Measurements from ENCODE around the gene JPT1.
A peak's percentile ranks its signal among the peaks of the same experiment; 100 is the strongest.

Gene JPT1

DNA sequence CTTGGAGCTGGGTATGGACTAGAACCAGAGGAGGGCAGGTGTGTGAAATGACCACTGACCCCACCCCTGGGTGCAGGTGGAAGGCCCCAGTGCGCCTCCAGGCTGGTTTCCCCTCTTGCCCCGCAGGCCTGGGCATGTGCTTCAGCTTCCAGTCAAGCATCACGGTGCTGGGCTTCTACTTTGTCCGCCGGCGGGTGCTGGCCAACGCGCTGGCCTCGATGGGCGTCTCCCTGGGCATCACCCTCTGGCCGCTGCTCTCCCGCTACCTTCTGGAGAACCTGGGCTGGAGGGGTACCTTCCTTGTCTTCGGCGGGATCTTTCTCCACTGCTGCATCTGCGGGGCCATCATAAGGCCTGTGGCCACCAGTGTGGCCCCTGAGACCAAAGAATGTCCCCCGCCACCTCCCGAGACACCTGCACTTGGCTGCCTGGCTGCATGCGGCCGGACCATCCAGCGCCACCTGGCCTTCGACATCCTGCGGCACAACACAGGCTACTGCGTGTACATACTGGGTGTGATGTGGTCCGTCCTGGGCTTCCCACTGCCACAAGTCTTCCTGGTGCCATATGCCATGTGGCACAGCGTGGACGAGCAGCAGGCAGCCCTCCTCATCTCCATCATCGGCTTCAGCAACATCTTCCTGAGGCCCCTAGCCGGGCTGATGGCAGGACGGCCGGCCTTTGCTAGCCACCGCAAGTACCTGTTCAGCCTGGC lies 54.3 kb downstream of the JPT1 start:
- no peak for DNase-seq
- peaks cover 31% of the 10 kb centered on the region for H3K4me1 Mint-ChIP-seq
- no peaks in the 10 kb centered on the region for H3K9me3 Mint-ChIP-seq
- H3K4me3 Mint-ChIP-seq, result no peak overlapping the region
- no peaks in the 10 kb centered on the region for H3K27me3 Mint-ChIP-seq (ENCODE audit: low read depth, poor library complexity)
- TF ChIP-seq CTCF (IDR thresholded peaks at IDR 0.05), result no peak
- H3K36me3 Mint-ChIP-seq (ENCODE audit: low read depth), result peaks cover 16% of the 10 kb centered on the region
- no peak overlapping the region for H3K27ac Mint-ChIP-seq

- Mint-ChIP-seq H3K27ac (peak overlapping the region; percentile 77), H3K4me1 (peaks cover 28% of the 10 kb centered on the region), H3K9me3 (no peaks in the 10 kb centered on the region), H3K36me3 (ENCODE audit: low read depth) (peaks cover 16% of the 10 kb centered on the region), H3K27me3 (ENCODE audit: low read depth, poor library complexity) (no peaks in the 10 kb centered on the region), H3K4me3 (no peak overlapping the region)
- no peak for DNase-seq
- no peak for TF ChIP-seq CTCF (IDR thresholded peaks at IDR 0.05)
Measured at GRCh38 chr17:75098861-75099260, 55.5 kb downstream of the JPT1 start.

GRCh38 chr17:75097865-75098264 lies 56.4 kb downstream of the JPT1 start:
- peaks cover 16% of the 10 kb centered on the region for H3K36me3 Mint-ChIP-seq (ENCODE audit: low read depth)
- H3K4me1 Mint-ChIP-seq, result peaks cover 33% of the 10 kb centered on the region
- no peak for TF ChIP-seq CTCF (IDR thresholded peaks at IDR 0.05)
- no peaks in the 10 kb centered on the region for H3K27me3 Mint-ChIP-seq (ENCODE audit: low read depth, poor library complexity)
- no peak overlapping the region for H3K4me3 Mint-ChIP-seq
- DNase-seq, result no peak
- no peaks in the 10 kb centered on the region for H3K9me3 Mint-ChIP-seq
- H3K27ac Mint-ChIP-seq, result no peak overlapping the region

- Mint-ChIP-seq H3K27me3 (ENCODE audit: low read depth, poor library complexity) (no peaks in the 10 kb centered on the region), H3K27ac (no peak overlapping the region), H3K4me1 (peaks cover 38% of the 10 kb centered on the region), H3K9me3 (no peaks in the 10 kb centered on the region), H3K36me3 (ENCODE audit: low read depth) (peaks cover 10% of the 10 kb centered on the region), H3K4me3 (no peak overlapping the region)
- DNase-seq, result no peak
- no peak for TF ChIP-seq CTCF (IDR thresholded peaks at IDR 0.05)
Measured at GRCh38 chr17:75096082-75096625, 58.2 kb downstream of the JPT1 start.

DNA sequence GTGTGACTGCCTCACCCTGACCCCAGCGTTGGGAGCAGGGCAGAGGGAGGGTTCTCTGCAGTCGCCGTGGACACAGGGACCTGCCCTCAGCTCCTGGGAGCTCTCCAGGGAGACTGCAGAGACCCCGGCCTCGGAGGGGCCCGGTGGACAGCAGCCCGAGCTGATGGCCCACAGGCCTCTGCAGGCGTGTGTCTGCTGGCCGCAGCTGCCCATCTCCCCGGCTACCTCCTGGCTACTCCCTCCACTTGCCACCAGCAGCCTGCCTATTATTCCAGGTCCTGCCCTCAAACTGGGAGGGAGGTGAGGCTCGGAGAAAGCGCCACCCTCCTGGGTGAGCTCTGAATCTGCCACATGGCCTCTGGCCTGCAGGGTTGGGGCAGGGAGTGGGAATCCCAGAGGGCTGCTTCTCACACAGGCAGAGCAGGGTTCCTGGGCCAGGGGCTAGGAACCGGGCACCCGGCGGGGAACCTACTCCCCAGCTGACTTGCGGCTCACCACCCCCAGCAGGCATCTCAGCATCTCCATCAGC lies 59.4 kb downstream of the JPT1 start:
- no peak for TF ChIP-seq CTCF (IDR thresholded peaks at IDR 0.05)
- Mint-ChIP-seq H3K4me1 (peaks cover 50% of the 10 kb centered on the region), H3K27me3 (ENCODE audit: low read depth, poor library complexity) (no peaks in the 10 kb centered on the region), H3K4me3 (no peak overlapping the region), H3K9me3 (no peaks in the 10 kb centered on the region), H3K36me3 (ENCODE audit: low read depth) (peaks cover 10% of the 10 kb centered on the region), H3K27ac (no peak overlapping the region)
- DNase-seq, result no peak
